GM12892 (cell line): ENCODE results near the gene NDUFA13.

Experiments
- DNase-seq: peaks from one replicate; pipeline ENCODE4 v3.0.0; 2011; ENCODE audit not compliant: insufficient read length
- FAIRE-seq: peaks from 2 replicates; lab custom pipeline; 2011; peaks lifted over from hg19 to GRCh38; lab: Jason Lieb, UNC
- POLR2A ChIP-seq: IDR thresholded peaks from 2 replicates; pipeline ENCODE4 v1.6.1; 2011; ENCODE audit warnings: low read depth, low read length, control low read depth
- POLR2AphosphoS5 ChIP-seq: IDR thresholded peaks from 2 replicates; pipeline ENCODE4 v1.6.1; 2011; ENCODE audit warnings: low read depth, low read length, control low read depth
- TAF1 ChIP-seq: IDR thresholded peaks from 2 replicates; pipeline ENCODE4 v1.6.1; 2011; ENCODE audit warnings: low read depth, mild to moderate bottlenecking, control low read depth, low read length, borderline replicate concordance

Gene NDUFA13

DNA sequence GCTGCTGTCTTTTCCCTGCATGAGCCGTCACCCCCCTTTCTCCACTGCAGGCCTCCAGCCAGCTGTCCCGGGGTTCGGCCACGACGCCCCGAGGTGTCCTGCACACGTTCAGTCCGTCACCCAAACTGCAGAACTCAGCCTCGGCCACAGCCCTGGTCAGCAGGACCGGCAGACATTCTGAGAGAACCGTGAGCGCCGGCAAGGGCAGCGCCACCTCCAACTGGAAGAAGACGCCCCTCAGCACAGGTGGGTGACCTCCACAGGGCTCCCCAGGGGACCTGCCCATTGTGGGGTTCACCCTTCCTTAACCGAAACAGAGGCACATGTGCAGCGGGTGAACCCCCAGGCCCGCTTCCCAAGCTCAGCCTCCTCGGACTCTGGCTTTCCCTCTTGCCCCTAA, 13.7 kb upstream of the NDUFA13 start:
- FAIRE-seq (no peak), DNase-seq (no peak)
- TF ChIP-seq TAF1 (no peak), POLR2A (no peak), POLR2AphosphoS5 (no peak)

DNA sequence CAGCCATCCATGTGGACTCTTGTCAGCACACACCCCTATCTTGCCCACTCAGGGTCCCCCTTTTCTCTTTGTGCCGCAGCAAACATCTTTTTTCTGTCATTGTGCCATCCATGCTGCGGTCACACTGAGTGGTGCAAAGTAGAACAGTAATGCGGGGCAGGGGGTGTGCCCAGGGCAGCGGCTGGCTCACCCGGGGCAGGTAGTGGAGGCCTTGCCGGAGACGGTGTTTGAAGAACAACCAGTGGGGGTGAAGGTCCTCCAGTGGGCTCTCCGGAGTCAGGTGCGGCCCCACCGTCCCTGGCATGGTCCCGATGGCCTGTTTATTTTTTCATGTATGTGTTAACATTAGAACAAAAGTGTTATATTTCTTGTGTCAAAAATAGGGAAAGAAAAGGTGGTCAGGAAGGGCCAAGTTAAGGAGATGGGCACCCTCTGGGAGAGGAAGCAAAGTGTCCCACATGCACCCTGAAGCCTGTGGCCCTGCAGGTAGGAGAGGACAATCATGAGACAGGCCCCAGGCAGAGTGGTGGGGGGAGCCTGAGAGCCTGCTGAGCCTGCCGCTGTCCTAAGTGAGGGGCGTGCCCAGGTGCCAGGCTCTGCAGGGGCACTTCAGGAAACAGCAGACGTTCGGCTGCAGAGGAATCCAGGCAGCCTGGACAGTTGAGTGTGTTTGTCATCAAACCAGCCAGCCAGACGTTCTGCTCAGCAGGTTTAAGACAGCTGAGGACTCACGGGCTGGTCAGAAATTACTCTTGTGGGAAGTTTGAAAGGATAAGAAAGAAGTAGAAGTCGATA, 13.0 kb upstream of the NDUFA13 start:
- DNase-seq (no peak), FAIRE-seq (no peak)
- TF ChIP-seq TAF1 (no peak), POLR2A (no peak), POLR2AphosphoS5 (no peak)

DNA sequence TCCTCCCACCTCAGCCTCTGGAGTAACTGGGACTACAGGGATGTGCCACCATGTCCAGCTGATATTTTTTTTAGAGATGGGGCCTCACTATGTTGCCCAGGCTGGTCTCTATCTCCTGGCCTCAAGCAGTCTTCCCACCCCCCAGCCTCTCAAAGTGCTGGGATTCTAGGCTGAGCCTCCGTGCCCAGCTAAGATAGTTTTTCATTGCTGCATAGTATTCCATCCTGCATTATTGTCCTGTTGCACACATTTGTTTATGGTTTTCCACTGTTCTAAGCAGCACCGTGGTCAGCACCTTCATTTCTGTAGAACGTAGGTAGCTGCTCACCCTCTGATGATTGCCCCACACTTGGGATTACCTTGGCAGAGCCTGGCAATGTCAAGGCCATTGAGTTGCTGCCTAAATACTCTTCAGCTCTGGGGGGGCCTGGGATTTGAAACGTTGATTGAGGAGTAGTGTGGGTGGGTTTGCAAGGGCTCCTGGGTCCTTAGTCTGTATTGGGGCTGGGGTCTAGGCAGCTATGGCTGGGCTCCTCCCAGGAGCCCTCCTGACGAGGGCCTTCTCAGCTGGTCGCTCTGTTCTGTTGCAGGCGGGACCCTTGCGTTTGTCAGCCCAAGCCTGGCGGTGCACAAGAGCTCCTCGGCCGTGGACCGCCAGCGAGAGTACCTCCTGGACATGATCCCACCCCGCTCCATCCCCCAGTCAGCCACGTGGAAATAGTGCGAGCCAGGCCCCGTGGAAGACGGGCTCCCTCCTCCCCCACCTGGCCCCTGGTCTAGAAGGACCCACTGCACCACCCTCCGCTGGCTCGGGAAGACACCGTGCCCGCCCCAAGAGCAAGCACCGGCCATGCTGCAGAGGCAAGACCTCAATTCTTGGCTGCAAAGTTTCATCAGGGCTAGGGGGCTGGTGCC, 11.0 kb upstream of the NDUFA13 start:
- FAIRE-seq, result no peak
- no peak for DNase-seq
- TF ChIP-seq POLR2AphosphoS5 (no peak), POLR2A (no peak)

DNA sequence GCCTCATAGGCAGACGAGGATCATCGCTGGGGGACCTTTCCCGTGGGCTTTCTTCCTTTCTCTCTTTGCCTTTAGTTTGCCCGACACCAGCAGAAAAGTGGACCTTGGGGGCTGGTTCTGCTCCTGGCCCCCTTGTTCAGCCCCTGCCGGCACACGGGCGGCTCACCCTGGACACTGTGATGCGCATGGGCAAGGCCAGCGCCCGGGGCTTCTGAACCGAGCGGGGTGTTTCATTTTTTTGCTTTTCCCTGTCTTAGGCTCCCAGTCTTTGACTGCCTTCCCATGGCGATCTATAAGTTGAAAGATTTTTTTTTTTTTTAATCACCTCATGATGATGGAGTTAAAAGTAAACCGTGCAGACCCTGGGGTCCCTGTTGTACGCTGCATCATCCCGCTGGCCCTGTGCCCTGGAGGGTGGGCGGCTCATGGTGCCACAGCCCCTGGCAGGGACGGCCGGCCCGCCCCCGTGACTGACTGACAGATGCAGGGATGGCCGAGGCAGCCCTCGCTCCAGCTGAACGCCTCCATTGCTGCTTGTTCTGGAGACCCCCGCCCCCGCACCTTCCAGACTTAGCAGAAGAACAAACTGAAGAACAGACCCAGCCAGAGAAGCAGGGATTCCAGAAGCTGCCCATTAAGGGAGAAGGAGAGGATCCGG, 10.2 kb upstream of the NDUFA13 start:
- TF ChIP-seq POLR2AphosphoS5 (no peak), POLR2A (no peak), TAF1 (no peak)
- no peak for DNase-seq
- no peak for FAIRE-seq

DNA sequence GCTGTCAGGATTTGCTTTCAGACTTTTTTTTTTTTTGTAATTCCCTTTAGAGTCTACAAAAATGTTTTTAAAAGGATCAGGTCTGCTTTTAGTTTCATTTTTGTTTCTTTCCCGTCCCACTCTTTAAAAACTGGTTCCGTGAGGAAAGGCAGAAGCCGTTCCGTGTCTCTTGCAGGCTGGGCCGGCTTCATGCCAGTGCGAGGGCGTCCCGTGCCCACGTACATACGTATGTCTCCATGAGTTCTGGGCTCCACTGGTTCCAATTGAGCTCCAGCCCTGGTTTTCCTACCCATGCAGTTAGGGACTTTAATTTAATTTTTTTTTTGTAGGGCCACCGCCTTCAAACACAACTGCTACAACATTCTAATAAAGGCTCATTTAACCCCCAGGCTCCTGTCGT, 9.4 kb upstream of the NDUFA13 start:
- no peak for FAIRE-seq
- TF ChIP-seq POLR2A, result no peak
- no peak for TF ChIP-seq TAF1
- no peak for TF ChIP-seq POLR2AphosphoS5
- DNase-seq, result no peak

DNA sequence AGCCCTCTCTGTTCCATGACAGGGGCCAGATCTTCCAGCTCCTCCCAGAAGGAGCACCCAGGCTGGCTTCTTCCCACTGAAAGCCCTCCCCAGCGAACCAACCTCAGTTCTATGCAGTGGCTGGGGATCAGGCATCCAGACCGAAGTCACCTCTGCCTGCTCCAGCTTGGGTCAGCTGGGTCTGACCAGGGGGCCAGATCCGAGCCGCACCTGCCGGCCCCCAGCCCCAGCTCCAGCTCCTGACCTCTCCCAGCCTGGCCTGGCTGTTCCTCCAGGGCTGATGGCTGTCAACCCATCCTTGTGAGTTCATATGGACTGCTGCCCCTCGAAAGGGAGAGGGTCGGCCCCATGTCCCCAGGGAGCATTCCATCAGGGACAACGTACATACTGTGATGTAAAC, 8.7 kb upstream of the NDUFA13 start:
- FAIRE-seq (no peak), DNase-seq (no peak)
- TF ChIP-seq TAF1 (no peak), POLR2AphosphoS5 (no peak), POLR2A (no peak)

DNA sequence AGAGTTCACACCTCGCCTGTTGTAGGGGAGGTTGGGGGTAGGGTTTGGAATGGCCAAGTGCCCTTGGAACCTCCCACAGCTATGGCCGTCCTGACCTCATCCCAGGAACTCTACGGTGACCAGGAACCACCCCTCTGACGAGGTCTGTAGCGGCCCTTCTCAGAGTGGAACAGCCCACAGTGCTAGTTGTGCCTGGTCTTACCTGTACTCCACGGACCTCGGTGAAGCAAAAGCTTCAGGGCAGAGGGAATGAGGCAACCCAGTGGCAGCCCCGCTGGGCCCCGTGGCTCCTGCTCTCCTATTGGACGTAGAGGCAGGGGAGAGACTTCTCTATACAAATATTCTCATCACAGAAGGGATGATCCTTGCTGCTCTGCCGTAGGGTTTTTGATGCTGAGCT, 7.8 kb upstream of the NDUFA13 start:
- TF ChIP-seq POLR2AphosphoS5 (no peak), POLR2A (no peak), TAF1 (no peak)
- no peak for FAIRE-seq
- DNase-seq, result no peak

DNA sequence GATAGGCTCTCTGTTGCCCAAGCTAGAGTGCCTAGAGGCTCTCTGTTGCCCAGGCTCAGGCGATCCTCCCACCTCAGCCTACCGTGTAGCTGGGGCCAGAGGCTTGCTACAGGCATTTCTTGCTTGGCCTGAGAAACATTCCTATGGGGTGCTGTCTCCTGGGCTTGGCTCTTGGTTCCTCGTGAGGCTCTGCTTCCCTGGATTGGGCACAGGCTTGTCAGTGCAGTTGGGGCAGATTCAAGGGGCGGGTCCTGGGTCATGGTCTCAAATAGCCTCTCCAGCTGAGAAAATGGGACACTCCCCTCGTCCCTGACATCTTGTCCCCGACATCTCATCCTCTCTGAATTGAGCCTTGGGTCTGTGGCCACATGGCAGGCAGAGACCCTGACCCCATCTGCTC, 5.6 kb upstream of the NDUFA13 start:
- TF ChIP-seq POLR2A (no peak), POLR2AphosphoS5 (no peak), TAF1 (no peak)
- FAIRE-seq (no peak), DNase-seq (no peak)

DNA sequence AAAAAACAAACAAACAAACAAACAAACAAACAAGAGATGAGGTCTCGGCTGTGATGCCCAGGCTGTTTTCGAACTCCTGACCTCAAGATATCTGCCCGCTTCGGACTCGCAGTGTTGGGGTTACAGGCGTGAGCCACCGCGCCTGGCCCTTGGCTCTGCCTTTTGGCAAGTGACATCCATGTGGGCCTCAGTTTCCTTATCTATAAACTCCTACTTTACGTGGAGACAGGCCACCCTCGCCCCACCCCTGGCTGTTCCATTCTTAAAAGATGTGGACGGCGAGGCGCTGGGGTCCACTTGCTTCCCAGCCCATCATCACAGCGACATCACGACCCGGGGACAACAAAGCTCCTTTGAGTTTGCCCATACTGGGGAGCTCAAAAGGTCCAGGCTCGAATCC, 2.3 kb upstream of the NDUFA13 start:
- DNase-seq (no peak), FAIRE-seq (no peak)
- no peak for TF ChIP-seq POLR2A
- TF ChIP-seq TAF1, result no peak
- no peak for TF ChIP-seq POLR2AphosphoS5

DNA sequence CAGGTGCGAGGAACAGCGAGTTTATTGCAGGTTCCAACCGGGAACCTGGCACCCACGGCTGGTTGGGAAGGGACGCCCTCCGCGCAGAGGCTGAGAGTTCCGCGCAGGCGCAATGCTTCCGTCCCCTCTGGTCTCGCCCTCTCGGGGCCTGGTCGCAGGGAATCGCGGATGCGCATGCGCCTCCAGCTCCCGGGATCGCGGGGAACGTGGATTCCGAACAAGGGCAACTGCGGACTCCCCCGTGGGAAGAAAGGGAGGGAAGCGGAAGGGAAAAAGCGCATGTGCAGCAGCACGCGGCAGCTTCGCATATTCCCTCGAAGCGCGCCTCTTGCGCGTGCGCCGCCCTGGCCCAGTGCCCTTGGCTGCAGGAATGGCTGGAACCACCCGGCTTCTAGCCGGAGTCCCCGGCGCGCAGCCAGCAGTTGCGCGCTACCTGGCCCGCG, 1.8 kb upstream of the NDUFA13 start:
- TF ChIP-seq POLR2A, result no peak
- no peak for TF ChIP-seq TAF1
- TF ChIP-seq POLR2AphosphoS5, result no peak
- DNase-seq, result no peak
- no peak for FAIRE-seq
